OCI-LY1 (cell line): Measurements from ENCODE around the gene ZNF256.

Experiments
- CTCF ChIP-seq: fragments of 200-600 bp; sonication (generic), shearing (Covaris generic); IDR thresholded peaks from 2 replicates; pipeline ENCODE4 v1.5.1; 2017; ENCODE audit warnings: mild to moderate bottlenecking, antibody characterized with exemption, low read length, moderate library complexity, mixed read lengths
- EZH2 ChIP-seq: fragments of 200-600 bp; sonication (generic), shearing (Covaris generic); IDR thresholded peaks from 2 replicates; pipeline ENCODE4 v1.8.0; 2017; ENCODE audit warnings: borderline replicate concordance, mixed run types, mild to moderate bottlenecking, antibody characterized with exemption, low read length, moderate library complexity, mixed read lengths

- TF ChIP-seq CTCF (no peak), EZH2 (no peak)
These were observed 47.2 kb downstream of the ZNF256 start for GRCh38 chr19:57900311-57900710.
